Putamen (tissue), 1 donor: ENCODE results near the gene COPZ1.
"Not testable (repeated sequence)": the region's sequence is repeated elsewhere in the genome, so short reads cannot be mapped to it uniquely, and the experiment has no call there.

Experiments
- DNase-seq: peaks from one replicate; pipeline ENCODE4 v3.0.0-alpha.2; 2016; ENCODE audit warnings: low spot score

The COPZ1 gene

GRCh38 chr12:54324617-54325441 lies at the start of gene COPZ1:
COPZ1 (plus strand) TSS chr12:54325131; CDS start chr12:54325164, 33 bp downstream.
- DNase-seq, result peak; percentile 100

GRCh38 chr12:54276368-54276767 lies 48.6 kb upstream of the COPZ1 start:
- no peak for DNase-seq

DNA sequence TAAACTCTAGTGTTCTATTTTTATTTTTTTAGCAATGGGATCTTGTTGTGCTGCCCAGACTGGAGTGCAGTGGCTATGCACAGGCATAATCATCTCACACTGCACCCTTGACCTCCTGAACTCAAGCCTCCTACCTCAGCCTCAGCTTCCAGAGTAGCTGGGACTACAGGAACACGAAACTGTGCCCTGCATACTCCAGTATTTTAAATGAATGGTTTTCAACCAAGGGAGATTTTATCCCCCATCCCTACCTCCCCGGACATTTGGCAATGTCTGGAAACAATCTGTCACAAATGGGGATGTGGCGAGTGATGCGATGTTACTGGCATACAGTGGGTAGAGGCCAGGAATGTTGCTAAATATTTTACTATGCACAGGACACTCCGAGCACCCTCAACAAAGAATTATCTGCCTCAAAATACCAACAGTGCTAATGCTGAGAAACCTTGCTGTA lies 47.1 kb upstream of the COPZ1 start:
- no peak for DNase-seq

- no peak for DNase-seq
Measured at GRCh38 chr12:54279227-54279631, 45.7 kb upstream of the COPZ1 start.

DNA sequence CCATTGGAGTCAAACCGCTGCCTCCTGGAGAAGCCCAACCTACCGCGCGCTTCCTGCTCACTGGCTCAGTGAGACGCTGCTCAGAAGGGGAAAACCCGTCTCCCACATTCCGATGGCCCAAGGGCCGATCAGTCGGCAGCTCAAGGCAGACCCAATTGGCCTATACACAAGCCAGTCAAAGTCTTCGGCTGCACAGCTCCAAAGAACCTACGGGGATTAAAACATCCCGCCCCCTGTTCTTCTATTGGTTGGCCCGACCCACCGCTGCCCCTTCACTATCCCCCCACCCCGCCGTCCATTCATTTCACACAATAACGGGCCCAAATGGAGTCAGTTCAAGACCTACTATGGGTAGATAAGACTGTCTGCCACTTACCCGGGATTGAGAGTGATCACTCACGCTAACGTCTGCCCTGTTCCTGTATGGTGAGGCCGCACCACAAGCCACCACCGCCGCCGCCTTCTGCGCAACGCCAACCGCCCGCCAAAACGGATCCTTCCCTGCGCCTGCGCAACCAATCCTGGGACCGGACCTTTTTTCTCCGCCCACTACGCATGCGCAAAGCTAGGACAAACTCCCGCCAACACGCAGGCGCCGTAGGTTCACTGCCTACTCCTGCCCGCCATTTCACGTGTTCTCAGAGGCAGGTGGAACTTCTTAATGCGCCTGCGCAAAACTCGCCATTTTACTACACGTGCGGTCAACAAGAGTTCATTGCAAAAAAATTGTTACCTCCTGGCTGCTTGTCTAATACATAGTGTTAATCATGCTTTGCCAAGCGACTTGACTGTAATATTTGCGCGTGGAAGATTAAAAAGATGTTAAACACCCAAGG lies 45.1 kb upstream of the COPZ1 start, which contains the start of gene CBX5:
TSS of gene CBX5 (minus strand) at position 491 of the 836 bp plus-strand sequence. CDS start 22,472 bp downstream, outside the sequence.
- peak; percentile 99 for DNase-seq

- peak; percentile 99 for DNase-seq
Measured at GRCh38 chr12:54280468-54281260, 44.3 kb upstream of the COPZ1 start, which contains the start of gene HNRNPA1. HNRNPA1 (plus strand) TSS chr12:54280726; CDS start chr12:54280808, 82 bp downstream.

DNA sequence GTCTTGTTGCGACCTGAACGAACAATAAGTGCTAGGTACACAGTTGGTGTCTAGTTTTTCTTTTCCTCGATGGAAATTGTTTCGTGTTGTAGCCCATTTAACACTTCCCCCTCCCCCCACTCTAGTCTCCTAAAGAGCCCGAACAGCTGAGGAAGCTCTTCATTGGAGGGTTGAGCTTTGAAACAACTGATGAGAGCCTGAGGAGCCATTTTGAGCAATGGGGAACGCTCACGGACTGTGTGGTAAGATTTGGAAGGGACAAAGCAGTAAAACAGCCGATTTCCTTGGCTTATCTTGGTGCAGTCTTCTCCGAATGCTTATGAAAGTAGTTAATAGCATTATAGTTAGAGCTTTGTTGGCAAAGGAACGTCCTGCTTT lies 43.7 kb upstream of the COPZ1 start:
- not testable (repeated sequence) for DNase-seq

DNA sequence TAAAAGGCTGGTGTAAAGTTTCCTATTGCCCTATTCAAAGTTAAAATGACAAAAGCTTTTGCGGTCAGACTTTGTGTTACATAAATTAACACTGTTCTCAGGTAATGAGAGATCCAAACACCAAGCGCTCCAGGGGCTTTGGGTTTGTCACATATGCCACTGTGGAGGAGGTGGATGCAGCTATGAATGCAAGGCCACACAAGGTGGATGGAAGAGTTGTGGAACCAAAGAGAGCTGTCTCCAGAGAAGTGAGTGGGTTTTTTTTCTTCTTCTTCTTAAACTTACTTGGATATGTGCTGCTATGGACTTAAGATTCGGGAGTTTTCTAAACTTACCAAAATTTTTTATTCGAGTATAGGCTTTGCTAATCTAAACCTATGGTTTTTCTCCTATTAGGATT lies 43.2 kb upstream of the COPZ1 start:
- DNase-seq, result not testable (repeated sequence)

DNA sequence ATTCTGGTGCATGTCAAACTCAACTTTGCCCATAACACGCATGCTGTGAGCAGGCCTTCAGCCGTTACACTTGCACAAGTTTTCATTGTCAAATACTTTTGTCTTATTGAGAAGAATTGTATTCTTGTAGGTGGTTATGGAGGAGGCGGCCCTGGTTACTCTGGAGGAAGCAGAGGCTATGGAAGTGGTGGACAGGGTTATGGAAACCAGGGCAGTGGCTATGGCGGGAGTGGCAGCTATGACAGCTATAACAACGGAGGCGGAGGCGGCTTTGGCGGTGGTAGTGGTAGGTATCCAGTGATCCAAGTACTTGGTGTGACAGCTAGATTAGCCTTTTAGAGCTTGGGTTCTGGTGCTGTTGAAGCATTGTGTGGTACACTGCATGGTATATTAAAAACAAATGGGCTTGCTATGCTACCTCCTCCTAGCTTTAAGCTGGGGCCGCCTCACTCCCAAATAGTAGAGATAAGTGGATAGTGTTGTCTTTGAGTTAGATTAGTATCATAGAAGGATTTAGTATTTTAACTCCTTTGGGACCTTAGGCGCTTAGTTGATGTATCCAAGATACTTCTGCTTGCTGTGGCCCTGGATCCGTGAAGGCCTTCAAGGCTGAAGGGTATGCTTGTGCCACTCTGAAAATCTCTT lies 41.9 kb upstream of the COPZ1 start:
- DNase-seq, result no peak

GRCh38 chr12:54284070-54284780 lies 40.7 kb upstream of the COPZ1 start:
- not testable (repeated sequence) for DNase-seq

DNA sequence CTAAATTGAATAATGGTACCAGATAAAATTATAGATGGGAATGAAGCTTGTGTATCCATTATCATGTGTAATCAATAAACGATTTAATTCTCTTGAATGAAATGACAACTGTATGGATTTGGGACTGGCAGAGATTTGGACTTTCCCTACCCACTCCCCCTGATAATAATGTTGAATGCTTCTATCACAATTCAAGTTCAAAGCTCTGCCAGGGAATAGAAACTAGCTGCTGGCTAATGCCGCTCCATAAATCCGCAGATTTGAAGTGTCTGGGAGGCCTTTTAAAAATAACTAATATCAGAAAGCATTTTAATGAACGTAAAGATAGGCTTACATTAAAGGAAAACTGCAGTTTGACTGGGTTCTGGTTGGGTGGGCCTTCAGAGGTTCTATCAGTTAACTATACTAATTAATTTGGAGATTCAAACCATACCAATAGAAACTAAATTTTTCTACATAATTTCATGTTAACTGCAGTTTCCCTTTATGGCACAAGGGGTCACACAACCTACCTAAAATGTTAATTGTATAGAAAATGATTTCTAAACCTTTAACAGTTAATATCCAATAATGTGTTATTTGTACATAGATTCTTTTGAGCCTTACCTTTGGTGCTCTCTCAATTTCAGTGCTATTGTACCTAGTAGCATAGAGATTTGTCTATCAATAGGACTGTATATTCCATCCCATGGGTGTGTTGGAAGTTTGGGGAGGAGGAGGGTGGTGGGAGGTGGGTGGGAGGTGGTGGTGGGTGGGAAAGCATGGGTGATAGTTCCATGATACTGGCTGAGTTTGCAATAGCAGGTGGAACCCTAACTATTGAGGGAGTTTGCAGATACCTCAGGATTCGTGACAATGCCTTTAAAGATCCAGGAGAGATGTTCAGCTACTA lies 39.5 kb upstream of the COPZ1 start:
- no peak for DNase-seq

- DNase-seq, result no peak
Measured at GRCh38 chr12:54286042-54287030, 38.6 kb upstream of the COPZ1 start.

DNA sequence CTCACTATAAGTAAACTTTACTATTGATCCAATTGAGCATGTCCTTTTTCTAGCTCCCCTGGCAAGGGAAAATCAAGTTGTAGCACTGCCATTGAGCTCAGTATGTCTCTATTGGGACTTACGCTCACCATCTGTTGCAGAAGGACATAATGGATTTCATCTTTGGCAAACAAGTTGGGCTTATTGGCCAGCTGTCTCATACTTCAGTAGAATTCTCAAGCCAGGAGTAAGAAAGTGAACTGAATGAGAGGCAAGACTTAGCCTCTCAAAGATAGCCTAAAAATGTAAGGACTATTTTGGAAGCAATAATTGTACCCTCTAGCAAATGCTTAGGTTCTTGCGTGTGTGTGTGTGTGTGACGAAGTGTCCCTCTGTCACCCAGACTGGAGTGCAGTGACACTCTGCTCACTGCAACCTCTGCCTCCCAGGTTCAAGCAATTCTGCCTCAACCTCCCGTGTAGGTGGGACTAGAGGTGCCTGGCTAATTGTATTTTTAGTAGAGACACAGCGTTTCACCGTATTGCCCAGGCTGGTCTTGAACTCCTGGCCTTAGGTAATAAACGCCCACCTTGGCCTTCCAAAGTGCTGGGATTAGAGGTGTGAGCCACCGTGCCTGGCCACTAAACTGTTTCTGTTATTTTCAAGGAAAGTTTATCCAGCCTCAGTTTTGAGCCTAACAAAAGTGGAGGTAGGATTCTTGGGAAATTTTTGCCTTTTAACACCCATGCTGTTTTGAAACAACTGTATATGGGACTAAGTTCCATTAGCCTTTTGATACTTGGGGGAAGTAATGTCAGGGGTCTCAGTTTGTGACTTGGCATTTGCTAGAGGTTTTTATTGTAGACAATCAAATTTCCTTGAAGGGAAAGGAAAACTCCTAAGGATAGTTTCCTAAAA lies 37.4 kb upstream of the COPZ1 start:
- no peak for DNase-seq

GRCh38 chr12:54292083-54292930 lies 32.6 kb upstream of the COPZ1 start:
- no peak for DNase-seq

DNA sequence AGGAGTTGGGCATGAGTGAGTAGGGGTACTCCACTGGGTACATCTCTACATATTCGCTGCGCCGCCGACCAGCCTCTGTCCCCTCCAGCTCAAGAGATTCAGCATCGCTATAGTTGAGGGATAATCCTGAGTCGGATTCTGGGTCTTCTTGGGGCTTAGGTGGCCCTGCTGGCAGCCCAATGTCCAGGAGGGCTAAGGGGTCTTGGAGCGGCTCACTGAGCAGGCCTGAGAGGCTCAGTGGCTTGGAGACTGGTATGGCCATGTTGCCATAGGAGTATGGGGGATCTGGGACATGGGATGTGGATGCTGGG lies 32.0 kb upstream of the COPZ1 start:
- DNase-seq, result no peak

- peak; percentile 73 for DNase-seq
Measured at GRCh38 chr12:54294152-54294952, 30.6 kb upstream of the COPZ1 start.
